HG02610 (cell line): ENCODE results near the gene PKD1L1.
A peak's percentile ranks its signal among the peaks of the same experiment; 100 is the strongest.
"Not testable (repeated sequence)": the region's sequence is repeated elsewhere in the genome, so short reads cannot be mapped to it uniquely, and the experiment has no call there.

Experiments used
- ATAC-seq: cut with Tn5 transposase; IDR thresholded peaks from one replicate; pipeline ENCODE4 v1.9.1; 2021; ENCODE audit warnings: mild to moderate bottlenecking, moderate library complexity; ENCODE audit not compliant: unreplicated experiment

PKD1L1 gene

DNA sequence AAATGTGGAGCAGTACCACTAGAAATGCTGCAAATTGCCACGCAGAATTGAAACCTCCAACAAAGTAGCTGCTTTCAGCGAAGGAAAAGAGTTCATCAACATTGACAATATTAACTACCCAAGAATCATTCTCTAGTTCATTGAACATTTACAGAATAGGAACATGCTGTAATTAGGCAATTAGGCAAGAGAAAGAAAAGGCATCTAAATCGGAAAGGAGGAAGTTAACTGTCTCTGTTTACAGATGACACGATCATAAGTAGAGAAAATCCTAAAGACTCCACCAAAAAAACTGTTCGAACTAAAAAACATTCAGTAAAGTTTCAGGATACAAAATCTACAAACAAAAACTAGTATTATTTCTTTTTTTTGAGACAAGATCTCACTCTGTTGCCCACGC lies 8.9 kb upstream of the PKD1L1 start:
- ATAC-seq: no peak

DNA sequence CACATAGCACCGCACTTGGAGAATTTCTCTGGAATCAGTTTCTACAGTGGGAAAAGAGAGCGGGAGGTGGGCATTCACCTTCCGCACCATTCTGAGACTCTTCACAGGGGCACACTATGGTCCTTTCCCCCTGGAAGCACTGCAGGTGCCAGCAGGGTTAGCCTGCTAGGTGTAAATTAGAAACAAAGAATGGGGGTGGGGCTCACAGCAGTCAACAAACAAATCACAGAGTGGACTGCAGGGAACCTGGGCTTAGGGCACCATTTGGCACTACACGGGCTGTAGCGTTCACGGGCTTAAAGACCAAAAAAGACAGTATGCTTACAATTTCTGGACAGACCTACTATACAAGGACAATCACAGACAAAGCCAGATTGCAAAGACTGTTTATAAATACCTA lies 8.0 kb upstream of the PKD1L1 start:
- no peak for ATAC-seq

GRCh38 chr7:47954231-47954911 lies 6.1 kb upstream of the PKD1L1 start:
- ATAC-seq: peak; percentile 81

DNA sequence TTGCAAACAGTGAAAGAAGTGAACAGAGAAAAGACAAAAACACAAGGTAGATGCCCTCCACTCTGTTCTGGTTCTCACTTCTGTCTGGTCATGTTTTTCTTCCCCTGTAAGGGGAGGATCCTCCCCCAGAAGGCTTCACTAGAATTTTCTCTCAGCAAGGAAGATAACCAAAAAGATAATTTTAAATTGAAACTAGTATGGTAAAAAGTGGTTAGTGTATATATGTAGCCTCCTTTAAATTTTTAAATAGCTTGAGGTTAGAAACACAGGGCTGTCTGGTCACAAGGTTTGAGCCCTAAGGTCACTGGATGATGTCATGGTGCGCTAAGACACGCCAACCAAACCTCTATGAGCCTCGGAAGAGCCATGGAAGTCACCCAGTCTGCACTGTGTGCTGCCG lies 5.6 kb upstream of the PKD1L1 start:
- ATAC-seq: peak; percentile 64

DNA sequence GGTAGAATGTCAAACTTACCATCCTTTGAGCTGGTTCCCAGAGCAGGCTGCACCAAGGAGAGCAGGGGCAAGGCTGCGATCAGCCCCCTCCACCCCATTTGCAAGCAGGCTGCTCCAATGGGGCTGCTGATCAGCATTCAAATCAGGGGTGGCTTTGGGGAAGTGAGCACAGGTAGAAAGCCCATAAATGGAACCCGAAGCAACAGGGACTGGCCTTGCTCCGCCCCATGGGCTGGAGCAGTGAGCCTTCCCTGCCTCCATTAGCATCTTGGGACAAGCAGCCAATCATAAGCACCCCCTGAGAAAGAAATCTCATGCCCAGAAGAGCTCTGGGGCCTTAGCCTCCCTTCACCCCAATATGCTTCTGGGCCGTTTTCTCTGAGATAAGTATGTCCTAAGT lies 4.0 kb upstream of the PKD1L1 start:
- no peak for ATAC-seq

GRCh38 chr7:47951374-47951773 lies 3.1 kb upstream of the PKD1L1 start:
- no peak for ATAC-seq

DNA sequence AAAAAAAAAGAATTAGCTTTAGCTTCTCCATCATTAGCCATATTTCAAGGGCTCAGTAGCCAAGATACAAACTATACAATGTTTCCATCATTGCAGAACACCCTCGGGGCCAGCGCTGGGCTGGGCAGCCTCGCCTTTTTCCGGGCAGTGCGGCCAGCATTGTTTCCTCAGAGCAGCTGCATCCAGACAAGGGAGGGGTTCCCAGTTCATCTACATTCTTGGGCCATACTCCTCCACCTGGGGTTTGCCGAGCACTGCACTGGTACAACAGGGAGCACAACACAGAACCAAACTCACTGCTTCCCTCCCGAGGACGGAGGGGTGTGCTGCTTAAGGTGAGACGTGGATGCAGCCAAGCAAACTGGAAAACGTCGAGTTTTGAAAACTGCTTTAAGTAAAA lies 2.4 kb upstream of the PKD1L1 start:
- no peak for ATAC-seq

DNA sequence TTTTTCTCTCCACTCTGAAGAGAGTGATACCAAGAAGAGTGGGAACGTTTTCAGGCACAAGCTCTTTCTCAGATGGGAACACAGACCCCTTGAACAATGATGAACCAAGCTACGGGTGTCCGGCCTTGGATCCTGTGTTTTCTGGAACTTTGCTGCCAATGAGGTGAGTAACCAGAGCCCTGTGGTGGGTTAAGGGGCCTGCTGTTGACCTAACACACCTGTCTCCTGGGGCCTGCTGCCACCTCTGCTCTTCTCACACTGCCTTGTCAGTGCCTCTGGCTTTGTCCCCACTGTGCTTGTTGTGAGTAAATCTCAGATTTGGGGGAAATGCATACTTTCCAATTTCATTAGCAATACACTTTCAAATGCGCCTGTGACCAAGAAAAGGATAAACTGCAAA lies 1.4 kb upstream of the PKD1L1 start:
- ATAC-seq: no peak

DNA sequence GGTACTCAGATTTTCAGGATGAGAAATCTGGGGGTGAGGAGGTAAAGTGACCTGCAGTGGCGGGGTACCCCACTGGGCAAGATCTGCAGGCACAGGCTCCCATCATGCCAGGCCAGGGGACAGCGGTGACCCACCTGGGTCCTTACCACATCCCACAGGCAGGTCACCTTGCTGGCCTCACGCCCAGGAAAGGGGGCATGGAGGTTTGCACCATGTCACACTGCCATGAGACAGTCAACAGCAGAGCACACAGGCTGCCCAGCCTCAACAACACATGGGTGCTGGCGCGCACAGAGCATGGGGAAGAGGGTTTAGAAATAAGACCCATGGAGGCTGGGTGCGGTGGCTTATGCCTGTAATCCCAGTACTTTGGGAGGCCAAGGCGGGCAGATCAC lies 914 bp downstream of the PKD1L1 start:
- no peak for ATAC-seq

- ATAC-seq: no peak
Measured at GRCh38 chr7:47946581-47947354, 1.5 kb downstream of the PKD1L1 start.

GRCh38 chr7:47945261-47946015 lies 2.8 kb downstream of the PKD1L1 start:
- ATAC-seq: peak; percentile 44

DNA sequence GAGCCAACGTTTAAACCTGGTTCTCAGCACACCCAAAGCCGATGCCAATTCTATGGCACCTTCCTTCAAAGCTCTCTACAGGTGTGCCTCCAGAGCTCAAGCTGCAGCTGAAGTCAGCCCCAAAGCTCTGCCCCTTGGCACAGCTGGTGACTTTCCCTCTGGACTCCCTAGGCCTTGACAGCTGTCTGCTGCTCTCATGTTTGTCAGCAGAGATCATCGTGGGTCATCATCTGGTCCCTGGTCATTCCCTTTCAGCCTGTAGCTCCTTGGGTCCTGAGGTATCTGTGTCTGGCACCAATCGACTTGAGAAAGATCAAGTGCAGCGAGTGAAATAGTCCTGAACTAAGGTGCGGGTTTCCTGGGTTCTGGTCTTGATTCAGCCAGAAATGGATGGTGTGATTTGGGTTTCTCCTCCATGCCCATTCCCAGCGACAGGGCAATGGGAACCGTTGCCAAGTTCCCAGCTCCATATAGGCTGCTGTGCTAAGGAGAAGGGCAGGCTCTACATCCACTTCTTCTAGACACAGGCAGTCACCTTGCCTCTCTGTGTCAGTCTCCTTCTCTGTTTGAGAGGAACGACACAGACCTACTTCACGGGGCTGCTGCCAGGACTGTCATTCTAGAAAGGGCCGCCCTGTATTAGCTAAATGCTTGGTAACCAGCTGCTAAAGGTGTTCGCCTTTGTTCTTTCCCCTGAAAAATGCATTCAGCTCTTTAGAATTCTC lies 3.6 kb downstream of the PKD1L1 start:
- no peak for ATAC-seq

- ATAC-seq: no peak
Measured at GRCh38 chr7:47943676-47944474, 4.4 kb downstream of the PKD1L1 start.

GRCh38 chr7:47942651-47943050 lies 5.6 kb downstream of the PKD1L1 start:
- ATAC-seq: not testable (repeated sequence)

DNA sequence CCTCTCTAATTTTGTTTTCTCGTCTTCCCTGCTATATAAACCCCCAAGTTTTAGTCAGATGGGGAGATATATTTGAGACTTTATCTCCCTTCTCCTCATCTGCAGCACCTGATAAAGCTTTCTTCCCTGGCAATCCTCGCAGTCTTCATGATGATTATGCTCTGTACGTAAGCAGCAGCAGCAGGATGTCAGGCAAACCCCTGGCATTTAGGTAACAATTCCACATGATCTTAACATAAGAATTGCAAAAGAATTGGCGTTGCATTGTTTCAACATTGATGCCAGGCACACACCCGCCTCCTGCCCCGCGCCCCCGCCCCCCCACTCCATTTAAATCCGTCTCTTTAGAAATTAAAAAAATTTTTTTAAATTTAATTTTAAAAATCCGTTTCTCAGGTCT lies 6.1 kb downstream of the PKD1L1 start:
- ATAC-seq: no peak

DNA sequence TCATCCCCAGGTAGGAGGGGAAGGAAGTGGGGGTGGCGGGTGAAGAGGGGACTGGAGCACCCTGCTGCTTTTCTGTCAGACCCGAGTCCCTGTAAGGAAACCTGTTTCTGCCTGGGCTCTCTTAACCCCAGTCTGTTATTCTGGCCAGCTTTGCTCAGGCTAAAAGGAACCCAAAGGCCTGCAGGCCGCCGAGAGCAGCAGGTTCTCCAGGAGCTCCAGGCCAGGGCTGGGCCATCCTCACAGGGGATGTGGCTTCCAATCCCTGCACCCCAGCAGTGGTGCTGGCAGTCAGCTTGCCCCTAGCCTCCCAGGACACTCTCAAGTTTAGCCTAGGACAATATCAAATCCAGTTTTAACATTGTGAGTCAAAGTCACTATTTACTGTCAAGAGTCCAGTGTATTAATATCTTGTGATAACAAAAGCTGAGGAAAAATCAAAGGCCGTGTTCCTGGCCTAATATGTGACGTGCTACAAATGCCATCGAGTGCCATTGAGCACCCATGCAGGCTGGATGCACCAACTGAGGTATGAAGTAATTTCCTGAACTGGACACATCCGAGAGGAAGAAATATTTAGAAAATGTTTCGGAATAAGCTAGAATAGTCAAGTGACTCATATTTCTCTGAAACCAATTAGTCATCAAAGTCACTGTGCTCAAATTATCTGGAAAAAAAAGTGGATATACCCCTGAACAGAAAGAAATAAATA lies 7.0 kb downstream of the PKD1L1 start:
- ATAC-seq: no peak

DNA sequence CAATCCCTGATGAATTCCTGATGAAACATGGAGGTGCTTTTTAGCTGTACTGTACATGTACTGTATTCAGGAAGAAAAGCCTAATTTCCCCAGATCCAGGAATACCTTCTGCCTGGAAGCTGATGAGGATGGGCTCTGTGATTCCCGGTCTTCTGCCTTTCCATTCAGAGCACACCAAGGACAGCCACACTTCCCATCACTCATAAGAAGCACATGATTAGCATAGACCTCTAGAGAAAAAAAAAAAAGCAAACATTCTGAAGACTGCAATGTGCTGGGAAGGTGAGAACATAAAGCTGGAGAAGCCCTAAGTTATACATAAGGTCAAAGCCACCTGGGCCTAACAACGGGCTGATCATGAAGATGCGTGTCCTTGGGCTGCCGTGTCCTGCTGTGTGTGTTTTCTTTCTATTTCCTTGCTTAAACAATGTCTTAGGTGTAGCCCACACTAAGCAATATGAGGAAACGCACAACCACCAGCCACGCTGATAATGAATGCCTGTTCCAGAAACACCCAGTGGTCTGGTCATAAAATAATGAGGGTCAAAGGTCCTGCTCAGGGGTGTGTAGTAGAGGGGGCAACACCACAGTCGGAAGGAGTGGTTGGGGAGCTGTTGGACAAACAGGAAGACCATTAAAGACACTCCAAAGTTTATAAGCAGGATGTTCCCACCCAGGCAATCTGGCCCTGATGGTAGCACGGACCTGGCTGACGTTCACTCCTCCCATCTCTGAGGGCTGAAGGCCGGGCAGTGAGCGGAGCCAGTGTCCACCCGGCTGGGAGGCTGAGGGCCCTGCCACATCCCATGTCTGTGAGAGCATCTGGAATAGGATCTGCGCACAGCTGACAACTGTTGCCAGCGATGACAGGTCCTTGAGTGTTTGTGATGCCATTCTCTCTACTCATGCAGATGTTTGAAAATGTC lies 7.9 kb downstream of the PKD1L1 start:
- no peak for ATAC-seq

DNA sequence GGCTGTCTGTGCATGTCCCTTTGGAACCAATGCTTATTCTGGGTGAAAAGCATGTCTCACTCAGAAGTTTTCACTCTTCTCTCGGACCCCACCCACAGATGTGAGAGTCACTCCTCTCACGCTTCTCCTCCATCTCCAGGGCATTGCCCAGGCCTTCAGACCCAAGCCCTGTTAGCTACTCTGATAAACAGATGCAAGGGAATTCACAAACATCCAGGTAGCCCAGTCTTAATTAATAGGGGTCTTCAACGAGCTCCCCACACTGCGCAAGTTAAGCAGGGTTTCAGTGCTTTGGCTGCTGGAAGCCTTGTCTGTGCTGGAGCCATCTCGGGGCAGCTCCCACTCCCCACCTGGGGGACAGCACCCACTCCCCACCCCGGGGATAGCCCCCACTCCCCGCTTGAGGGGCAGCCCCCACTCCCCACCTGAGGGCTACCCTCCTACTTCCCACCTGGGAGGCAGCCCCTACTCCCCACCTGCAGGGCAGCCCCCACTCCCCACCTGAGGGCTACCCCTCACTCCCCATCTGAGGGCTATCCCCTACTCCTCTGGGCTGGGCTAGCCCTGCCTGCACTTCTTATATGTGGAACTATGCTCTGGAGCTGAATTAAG lies 8.7 kb downstream of the PKD1L1 start:
- ATAC-seq: no peak
